CD4-positive, alpha-beta T cell treated with Interleukin-17A for 4 hours (primary cell): ENCODE measurements around the gene THNSL1.
A peak's percentile ranks its signal among the peaks of the same experiment; 100 is the strongest.
"Not testable (repeated sequence)": the region's sequence is repeated elsewhere in the genome, so short reads cannot be mapped to it uniquely, and the experiment has no call there.

Experiments
- DNase-seq: peaks from one replicate; pipeline ENCODE4 v3.0.0-alpha.2; 2020; ENCODE audit warnings: mixed read lengths

The THNSL1 gene, protein sequence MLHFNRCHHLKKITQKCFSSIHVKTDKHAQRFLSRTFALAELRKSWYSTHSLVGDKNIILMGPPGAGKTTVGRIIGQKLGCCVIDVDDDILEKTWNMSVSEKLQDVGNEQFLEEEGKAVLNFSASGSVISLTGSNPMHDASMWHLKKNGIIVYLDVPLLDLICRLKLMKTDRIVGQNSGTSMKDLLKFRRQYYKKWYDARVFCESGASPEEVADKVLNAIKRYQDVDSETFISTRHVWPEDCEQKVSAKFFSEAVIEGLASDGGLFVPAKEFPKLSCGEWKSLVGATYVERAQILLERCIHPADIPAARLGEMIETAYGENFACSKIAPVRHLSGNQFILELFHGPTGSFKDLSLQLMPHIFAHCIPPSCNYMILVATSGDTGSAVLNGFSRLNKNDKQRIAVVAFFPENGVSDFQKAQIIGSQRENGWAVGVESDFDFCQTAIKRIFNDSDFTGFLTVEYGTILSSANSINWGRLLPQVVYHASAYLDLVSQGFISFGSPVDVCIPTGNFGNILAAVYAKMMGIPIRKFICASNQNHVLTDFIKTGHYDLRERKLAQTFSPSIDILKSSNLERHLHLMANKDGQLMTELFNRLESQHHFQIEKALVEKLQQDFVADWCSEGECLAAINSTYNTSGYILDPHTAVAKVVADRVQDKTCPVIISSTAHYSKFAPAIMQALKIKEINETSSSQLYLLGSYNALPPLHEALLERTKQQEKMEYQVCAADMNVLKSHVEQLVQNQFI

DNA sequence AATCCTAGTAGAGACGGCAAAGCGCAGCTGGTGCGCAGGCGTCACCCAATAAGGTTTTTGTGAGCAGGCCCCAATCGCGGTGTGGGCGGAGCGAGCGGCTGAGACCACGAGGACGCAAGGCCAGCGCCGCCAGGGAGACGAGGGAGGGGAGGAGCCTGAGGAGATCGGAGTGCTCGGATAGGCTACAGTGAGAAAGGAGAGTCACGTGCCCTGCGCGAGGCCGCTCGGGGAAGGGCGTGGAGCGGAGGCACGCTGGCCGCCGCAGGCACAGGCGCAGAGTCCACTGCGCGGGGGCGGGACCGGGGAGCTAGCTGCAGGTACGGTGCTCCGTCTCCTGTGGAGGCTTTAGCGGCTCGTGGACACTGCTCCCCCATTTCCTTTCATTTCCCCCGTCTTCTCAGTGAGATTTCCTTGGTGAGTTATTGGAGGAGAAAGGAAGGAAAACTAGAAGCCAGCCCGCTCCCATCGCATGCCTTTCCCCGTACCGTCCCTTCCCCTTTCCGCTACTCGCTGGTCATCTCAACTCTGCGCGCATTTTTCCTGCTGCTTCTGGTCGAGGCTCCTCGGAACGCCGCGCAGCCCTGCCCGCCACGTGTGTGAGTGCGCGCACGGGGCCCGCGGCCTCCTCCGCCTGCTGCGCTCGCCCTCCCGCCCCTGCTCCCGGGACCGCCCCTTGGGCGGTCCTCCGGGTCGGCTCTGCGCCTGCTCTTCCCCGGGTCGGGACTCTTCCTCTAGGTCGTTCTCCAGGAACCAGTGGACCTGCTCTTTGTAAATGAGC lies at the start of gene THNSL1:
Gene THNSL1, plus strand, starts transcription at position 237 of the 778 bp plus-strand sequence. CDS start 6,612 bp downstream, outside the sequence.
- peak; percentile 97 for DNase-seq

DNA sequence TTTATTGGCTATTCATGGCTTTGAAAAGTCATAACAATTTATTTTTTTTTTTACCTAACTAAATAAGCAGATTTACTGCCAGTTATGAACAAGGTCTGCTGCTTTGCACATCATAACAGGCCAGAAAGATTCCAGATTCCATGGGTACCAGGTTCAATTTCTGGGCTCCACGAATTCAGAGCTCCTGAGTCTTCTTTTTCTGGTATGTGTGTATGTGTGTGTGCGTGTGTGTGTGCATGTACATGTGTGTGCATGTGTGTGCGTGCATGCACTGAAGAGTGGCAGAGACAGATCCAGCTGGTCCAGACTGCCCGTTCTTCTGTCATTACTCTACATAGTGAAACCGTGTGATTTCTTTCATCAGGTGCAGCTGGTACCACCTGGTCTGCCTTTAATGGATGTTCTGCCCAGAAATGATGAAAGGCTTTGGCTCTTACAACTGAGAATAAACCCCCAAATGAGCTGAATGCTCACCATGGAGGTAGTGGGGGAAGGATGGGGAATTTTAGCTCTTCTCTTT lies 49.4 kb upstream of the THNSL1 start:
- no peak for DNase-seq

DNA sequence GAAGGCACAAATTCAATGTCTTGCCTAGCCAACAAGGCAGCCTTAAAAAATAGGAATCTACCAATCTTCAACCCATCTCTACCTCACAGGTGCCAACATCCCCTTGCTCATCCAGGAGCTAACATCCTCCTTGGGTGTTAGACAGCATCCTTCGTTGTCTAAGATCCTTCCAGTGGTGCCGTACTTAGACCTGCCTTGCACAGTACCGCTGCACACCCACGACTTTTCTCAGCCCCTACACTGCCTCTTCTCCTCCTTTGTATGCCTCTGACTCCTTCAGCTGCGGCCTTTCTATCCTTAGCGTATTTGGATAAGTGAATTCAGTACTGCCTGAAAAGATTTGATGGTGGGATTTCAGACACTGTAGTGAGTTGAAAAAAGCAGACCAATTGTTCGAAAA lies 48.1 kb upstream of the THNSL1 start:
- DNase-seq = no peak

DNA sequence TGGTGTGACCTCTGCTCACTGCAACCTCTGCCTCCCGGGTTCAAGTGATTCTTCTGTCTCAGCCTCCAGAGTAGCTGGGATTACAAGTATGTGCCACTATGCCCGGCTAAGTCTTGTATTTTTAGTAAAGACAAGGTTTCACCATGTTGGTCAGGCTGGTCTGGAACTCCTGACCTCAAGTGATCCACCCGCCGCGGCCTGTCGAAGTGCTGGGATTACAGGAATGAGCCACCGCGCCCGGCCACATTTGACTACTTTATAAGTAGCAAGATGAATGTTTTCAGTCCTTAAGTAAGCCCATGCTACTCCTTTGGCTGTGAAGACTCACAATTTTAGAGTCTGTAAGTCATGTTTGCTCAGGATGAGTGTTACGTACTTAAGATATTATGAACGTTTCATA lies 47.5 kb upstream of the THNSL1 start:
- DNase-seq = not testable (repeated sequence)

DNA sequence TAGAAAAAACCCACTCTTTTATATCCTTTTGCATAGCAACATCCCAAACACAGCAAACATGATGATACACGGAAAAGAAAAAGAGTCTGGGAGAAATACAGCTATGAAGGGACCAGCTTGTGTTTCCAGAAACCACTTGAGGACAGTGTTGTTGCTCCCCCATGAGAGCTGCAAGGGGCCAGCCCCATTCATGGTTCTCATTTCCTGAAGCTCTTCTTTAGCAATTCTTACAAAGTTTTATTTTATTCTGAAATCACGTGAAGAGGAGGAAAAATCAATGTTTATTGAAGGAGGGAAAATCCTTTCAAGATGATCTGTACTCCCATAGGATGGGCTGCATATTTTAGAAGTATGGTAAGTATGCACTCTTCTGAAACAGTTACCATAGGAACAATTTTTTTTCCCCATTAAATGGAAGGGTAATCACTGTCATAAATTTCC lies 46.6 kb upstream of the THNSL1 start:
- DNase-seq = no peak

DNA sequence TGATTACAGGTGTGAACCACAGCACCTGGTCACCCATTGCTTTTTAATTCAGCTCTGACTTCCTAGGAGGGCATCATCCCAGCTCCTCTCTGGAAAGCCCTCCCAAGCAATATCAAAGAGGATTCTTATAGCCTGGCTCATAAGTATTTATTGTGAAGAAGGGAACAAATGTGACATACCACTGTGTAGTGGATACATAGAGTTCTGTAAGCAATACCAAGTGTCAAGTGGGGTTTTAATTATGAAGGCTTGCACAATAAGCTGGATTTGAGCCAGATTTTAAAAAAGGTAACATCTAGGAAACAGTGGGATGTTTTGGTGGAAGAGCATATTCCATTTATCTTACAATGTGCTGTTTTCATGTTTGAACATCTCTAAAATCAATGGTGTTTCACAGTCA lies 45.0 kb upstream of the THNSL1 start:
- no peak for DNase-seq

DNA sequence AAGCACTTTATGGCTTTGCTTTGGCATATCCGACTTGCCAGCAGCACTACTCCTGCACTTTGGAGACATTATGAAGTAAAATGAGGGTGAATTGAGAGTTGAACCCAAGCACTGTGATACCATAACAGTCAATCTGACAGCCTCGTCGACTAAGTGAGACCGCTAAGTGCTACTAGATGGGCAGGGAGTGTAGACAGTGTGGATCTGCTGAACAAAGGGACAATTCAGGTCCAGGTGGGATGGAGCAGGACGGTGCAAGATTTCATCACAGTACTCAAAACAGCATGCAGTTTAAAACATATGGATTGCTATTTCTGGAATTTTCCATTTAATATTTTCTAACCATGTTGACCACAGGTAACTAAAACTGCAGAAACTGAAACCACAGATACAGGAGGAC lies 43.2 kb upstream of the THNSL1 start:
- no peak for DNase-seq

DNA sequence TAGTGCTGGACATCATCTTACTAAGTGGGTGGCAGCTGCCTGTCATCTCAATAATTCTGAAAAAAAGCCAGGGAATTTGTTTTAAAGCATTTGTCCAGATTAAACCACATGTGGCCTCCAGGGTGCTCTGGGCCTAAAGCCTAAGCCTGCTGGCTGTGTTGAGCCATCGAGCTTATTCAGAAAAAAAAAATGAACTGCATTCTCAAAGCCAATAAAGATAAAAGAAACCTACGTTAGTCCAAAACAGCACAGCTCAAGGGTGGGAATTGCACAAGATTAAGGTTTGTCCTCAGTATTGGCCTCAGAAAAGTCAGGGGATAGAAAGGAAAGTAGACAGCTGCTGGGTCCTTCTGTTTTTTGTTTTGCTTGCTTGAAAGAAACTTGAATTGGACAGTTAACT lies 41.4 kb upstream of the THNSL1 start:
- no peak for DNase-seq

DNA sequence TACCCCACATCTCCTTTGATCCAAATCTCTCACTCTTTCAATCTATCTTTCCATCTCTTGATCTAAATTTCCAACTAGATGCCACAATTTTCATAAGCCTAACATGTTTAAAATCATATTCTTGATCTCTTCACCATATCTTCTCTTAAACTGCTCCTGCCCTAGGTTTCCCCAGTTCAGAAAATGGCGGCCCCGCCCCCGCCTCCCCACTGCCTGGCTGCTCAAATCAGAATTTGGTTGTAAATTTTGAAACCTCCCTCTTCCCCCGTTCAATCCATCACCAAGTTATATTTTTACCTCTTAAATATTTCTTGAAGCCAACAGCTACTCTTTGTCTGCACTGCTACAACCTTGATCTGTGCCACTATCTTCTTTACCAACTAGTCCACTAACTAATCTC lies 36.7 kb upstream of the THNSL1 start:
- no peak for DNase-seq

DNA sequence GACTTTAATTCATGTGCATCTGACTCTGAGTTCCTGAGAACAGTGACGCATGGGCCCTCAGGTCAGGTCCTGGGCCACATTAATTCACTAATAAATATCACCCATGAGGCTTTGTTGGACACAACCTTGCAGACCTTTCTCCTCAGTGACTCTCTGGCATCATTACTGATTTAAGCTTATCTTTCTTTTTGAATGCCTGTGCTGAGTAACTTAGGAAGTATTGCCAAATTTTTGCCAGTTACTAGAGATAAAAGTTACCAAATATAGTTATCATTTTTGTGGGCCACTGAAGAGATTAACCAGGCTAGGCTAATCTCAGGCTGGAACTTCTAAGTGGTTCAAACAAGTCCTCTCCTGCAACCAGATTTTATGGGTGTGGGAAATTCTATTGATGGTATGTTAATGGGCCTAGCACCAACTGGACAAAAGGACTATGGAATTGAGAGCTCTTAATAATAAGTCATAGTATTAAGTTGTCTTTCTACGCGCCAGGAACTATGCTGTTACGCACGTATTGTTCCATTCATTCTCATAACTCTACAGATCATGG lies 35.2 kb upstream of the THNSL1 start:
- DNase-seq = no peak

DNA sequence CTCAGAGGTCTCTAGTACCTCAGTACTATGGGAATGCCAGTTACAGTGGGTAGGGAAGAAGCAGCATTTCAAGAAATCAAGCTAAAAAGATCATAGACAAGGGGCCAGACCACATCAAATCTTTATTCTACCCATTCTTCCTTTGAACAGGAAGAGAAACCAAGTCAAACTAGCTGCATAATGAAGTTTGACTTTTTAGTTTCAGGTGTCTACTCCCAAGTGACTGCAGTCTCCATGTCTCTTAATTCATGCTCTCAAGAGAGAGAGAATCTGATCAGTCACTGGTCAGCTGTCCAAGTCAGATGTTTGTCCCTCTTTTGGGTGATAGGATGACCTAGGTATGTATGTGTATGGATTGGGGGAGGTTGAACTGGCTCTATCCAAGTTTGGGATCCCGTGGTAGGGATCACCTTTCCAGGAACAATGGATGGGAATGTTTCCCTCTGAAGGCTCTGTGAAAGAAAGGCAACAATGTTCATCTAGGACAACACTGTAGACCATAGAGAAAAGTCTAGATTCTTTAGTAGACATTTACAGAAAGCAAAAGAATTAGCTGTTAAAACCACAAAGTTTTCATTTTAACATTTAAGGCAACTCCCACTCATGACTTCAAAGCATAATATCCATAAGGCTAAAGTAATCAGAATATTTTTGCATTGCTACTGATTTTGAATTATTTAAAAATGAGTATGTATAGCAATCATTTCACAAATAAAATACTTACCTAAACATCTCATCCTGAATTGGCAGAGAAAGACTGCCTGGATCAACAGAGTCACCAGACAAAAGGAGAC lies 33.9 kb upstream of the THNSL1 start:
- no peak for DNase-seq

DNA sequence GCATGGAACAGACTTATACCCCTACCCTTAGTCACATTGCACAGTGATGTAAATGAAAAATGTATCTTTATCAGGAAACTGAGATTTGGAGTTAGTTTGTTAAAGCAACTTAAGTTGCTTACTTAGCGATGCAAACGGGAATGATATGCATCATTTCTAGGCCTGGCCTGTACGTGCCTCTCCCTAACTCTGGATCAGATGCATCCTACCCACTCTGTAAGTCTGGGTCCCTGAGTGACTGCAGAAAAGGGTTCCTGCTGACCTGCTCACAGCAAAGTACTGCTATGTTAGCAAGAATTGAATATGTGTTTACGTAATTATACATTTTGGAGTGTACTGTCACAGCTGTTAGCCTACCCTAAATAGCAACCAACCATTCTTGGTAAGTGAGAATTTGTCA lies 33.3 kb upstream of the THNSL1 start:
- no peak for DNase-seq

DNA sequence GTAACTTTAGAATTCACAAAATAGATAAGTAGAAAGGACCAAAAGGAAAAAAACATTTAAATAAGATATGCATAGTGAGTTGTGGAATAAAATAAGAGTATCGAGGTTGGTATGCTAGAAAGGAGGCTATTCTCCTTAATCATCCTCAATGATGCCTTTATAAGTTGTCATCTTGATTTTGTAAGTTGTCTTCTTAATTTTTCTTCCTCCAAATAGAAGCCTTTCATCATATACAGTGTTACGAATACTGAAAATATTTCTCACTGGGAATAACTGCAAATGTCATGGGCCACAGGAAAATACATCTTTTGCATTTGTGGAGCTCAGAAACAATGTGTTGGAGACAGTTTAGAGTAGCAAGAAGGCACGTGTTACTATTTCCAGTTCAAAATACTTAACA lies 32.5 kb upstream of the THNSL1 start:
- no peak for DNase-seq

DNA sequence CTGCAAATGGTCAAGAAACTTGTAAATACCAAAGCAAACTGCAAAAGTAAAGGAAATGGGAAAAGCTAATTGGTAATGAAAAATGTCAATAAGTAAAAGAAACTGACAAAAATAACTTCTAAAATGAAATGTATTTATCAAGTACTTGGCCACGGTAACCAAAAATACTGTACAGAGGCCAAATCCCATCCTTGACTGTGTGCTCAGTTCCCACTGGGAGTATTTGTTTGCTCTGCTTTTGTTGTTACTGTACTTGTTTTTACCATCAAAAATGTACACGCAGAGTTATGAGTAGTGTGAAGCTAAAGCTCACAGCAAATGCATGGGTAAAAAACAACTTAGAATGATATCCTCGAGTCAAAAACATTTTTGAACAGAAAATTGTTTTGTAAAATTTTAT lies 31.5 kb upstream of the THNSL1 start:
- no peak for DNase-seq

DNA sequence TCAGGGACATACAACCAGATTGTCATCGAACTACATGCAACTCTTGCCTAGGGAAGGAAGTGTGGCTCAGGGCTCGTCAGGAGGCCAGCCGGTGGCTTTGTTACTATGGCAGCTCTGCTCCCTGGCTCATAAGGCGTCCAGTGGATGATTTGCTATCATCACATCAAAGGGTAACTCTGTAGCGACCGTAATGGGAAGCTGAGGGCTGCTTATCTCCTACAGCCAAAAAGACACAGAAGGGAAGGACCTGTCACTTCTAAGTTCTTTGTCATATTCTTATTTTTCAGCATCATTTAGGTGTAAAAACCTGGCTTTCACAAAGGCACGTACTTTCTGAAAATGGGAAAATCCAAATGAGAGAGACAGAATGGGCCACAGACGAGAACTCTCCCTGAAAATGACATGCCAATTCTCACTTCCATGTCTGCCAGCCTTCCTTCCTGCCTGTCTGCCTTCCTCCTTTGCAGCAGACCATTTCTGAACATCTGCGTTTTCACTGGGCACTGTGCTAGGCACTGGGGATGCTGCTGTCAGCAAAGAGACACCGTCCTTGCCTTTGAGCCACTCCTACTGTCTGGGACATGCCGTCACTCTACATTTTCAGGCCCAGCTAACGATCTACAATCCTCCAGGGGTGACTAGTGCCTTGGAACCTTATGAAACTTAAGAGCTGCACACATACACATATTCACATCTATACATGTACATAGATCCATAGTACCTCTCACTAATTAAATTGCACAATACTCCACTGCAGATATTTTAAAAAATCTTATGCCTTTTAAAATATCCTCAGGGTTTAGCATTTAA lies 27.4 kb upstream of the THNSL1 start:
- no peak for DNase-seq

DNA sequence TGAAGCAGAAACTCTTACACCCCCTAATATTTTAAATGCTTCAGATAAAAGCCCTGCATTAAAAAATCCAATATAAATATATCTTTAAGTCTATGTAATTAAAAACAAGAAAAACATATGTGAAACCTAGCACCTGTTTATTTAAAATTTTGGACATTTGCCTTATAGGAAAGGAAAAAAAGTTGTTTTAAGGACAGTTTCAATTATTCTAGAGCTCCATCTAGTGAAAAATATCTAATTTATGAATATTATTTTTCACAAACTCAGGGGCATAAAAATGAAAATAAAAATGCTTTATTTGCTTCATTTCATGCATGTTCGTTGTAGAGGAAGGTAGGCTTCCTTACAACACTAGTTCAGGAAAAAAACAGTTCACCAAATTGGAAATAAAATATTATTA lies 26.5 kb upstream of the THNSL1 start:
- DNase-seq = no peak

DNA sequence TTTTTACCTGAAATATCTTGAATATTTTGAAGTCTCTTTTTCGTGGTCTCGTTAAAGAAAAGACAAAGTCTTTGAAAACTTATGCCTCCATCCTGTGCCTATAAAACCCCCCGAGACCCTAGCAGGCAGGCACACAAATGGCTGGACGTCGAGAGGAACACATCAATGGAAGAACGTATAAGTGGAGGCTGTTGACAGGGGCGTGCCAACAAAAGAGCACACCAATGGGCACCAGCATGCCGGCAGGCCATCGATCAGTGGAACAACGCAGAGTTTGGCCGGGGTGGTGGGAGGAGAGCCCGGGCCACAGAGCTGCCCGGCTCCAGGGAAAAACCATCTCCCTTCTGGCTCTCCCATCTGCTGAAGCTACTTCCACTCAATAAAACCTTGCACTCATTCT lies 25.1 kb upstream of the THNSL1 start:
- no peak for DNase-seq

DNA sequence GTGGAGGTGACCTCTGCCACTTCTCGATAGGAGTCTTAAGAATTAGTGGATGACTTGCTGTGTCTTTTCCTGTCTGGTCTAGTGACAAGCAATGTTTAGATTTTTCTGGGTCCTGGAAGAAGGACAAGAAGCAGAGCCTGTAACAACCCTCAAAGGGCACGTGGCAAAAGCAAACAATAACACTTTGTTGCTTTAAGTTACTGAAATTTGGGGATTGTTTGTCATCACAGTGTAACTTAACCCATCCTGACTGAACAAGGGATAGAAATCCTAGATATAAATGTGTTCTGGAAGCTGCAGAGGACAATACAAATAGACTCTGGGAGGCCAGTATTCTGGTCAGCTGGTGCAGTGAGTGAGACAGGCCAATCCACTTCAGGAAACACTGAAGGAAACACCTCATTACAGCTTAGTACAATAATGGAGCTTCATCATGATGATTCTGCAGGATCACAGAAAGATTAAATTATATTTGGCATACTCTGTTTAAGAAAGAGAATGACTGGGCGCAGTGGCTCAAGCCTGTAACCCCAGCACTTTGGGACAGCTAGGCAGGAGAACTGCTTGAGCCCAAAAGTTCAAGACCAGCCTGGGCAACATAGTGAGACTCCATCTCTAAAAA lies 23.8 kb upstream of the THNSL1 start:
- no peak for DNase-seq

DNA sequence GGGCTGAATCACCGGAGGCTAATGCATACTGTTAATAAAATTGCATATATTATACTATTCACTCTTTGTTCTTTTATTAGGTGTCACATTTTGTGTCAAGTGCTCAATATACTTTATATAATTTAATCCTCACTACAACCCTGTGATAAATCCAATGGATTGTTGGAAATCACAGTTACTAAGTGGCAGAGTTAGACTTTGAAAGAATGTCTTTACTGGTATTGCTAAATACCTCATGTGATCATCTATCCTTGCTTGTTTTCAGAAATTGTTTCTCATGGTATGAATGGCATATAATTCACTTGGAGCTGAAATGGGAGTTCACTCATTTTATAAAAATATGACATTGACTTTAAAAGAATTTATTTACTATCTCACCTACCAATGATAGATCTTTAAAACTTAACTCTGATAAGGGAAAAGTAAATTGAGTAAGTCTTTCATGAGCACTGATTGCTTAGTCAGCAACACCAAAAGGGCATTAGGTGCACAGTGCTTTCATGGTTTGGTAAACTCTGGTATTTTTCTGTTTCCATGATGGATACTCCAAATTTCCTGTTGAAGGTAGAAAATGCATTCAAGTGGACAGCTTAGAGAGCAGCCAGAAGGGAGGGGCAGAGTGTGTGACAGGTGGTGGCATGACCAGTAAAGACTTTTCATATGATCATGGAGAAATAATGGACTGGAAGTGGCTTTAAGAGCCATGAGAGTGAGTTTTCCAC lies 23.0 kb upstream of the THNSL1 start:
- DNase-seq = no peak

DNA sequence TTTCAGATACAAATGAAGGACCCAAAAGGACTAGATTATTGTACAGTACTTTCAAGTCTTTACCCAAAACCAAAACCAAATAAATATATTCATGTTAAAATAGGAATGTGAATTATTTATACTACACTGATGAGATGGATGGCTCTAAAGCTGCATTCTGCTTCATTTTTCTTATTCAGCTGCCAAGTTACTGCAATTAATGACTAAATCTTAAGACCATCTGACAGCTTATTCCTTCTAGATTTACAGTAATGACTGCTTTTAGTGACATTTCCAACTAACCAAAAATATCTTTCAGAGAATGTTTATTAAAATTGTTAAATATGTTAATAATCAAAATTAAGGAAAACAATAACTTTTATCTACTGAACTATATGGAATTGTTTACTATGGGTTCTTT lies 21.3 kb upstream of the THNSL1 start:
- no peak for DNase-seq
